Ovary (tissue), 9 donors: ENCODE measurements around the gene MICAL2. TPM values are rescaled to one million over a fixed set of nuclear protein-coding genes. Genes with fewer than 3 reads are reported as not detected.
A peak's percentile ranks its signal among the peaks of the same experiment; 100 is the strongest.

Experiments
- DNase-seq, 5 donors: peaks; one replicate each; pipeline ENCODE4 v3.0.0-alpha.2; 2019 to 2020
- H3K27ac ChIP-seq, 2 donors: fragments of 200-600 bp; one replicate each; pipeline versions ENCODE4 v1.5.1 to v1.8.0; 2019 to 2022
- H3K27me3 ChIP-seq: fragments of 200-600 bp; one replicate; pipeline ENCODE4 v1.8.0; 2022
- H3K36me3 ChIP-seq: fragments of 200-600 bp; sonication (generic); one replicate; pipeline ENCODE4 v1.5.1; 2019
- H3K4me1 ChIP-seq: one replicate; pipeline ENCODE4 v1.8.1; 2013; ENCODE audit warnings: mild to moderate bottlenecking, moderate library complexity; ENCODE audit not compliant: insufficient read depth
- H3K4me3 ChIP-seq: fragments of 200-600 bp; sonication (generic); one replicate; pipeline ENCODE4 v1.5.1; 2017
- H3K9me3 ChIP-seq, 2 donors: fragments of 200-600 bp in 1 of 2; sonication (generic) in 1 of 2; one replicate each; pipeline versions ENCODE4 v1.5.1 to v1.8.1; 2013 to 2019; ENCODE audit warnings: mild to moderate bottlenecking in 1 of 2, moderate library complexity in 1 of 2
- CTCF ChIP-seq, 3 donors: fragments of 450-650 bp in 2 of 3; fragments of 200-600 bp in 1 of 3; IDR thresholded peaks; one replicate each; pipeline versions ENCODE4 v1.5.1 to v1.8.0; 2016 to 2022; ENCODE audit warnings: antibody characterized with exemption in 3 of 3, mild to moderate bottlenecking in 1 of 3
- EP300 ChIP-seq: sonication (generic); formaldehyde crosslinking; IDR thresholded peaks from one replicate; pipeline ENCODE4 v1.6.1; 2017; ENCODE audit warnings: antibody characterized with exemption
- POLR2A ChIP-seq: fragments of 450-650 bp; IDR thresholded peaks from one replicate; pipeline ENCODE4 v1.6.1; 2017; ENCODE audit warnings: antibody characterized with exemption, mild to moderate bottlenecking, moderate library complexity
- WGBS, 3 donors: extraction: QIAGEN DNeasy Blood & Tissue Kit in 1 of 3; methylation state at CpG; one replicate each; pipeline versions ENCODE4 v1.1.5 to v1.1.7; 2013 to 2017; 5-methylcytosine and 5-hydroxymethylcytosine counted together
- intact Hi-C, 4 donors: fragments of 100-400 bp; cut with DNase I; formaldehyde crosslinking; loops; one replicate each; pipeline versions ENCODE4 v1.11.0 to v1.15.1; 2022 to 2023
- polyA plus RNA-seq, 2 donors: library from polyadenylated mRNA; stranded (reverse); fragments of 200-250 nt in 1 of 2; fragments of 350-450 nt in 1 of 2; fragmentation: Illumina TruSeq in 1 of 2; extraction: RNeasy Lipid Tissue Mini Kit (QIAGEN cat#74804) in 1 of 2; gene quantifications; one replicate each; pipeline ENCODE4 v1.2.3, GENCODE V29; 2013 to 2014
- total RNA-seq, 7 donors: library from RNA; depleted of rRNA in 2 of 7; stranded (reverse); fragments of >200 nt in 2 of 7; fragmentation: NEBNext Ultra II Directional in 3 of 7; extraction: Animal tissue kit (Norgen Biotek cat#: 25700) in 3 of 7; gene quantifications; one replicate each; pipeline versions ENCODE4 v1.1.0 to v1.2.4, GENCODE V29; 2016 to 2023
- donor health status: DM: no; HTN: no; CAD: no; lungs with moderate emphysema.
- donor health status: DM: no; HTN: no; CAD: no.
- donor health status: Bipolar disorder and iron deficiency.
- donor health status: DM: yes; HTN: yes; CAD: no.
- donor health status: DM: no; HTN: no; CAD: no.
- donor health status: DM: yes; HTN: yes; CAD: no.

MICAL2 gene
- total and polyA plus RNA-seq, 9 donors: 10.7 to 73.6 (median 32.5) TPM

- Histone ChIP-seq H3K27ac (no peak overlapping the region), H3K27me3 (no peaks in the 10 kb centered on the region), H3K36me3 (no peaks in the 10 kb centered on the region), H3K4me3 (no peak overlapping the region), H3K9me3 (no peaks in the 10 kb centered on the region), H3K4me1 (peaks cover 5% of the 10 kb centered on the region)
- 91 to 93% (median 91%) methylated on average over 15 of the region's 15 CpGs for WGBS, 3 donors
- TF ChIP-seq EP300 (no peak), POLR2A (no peak), CTCF (IDR thresholded peaks at IDR 0.05) (no peak)
- no peak for DNase-seq
- intact Hi-C loops: loop anchor here (2.0 to 10.0 kb wide), 5 partner anchors 232 to 476 kb away; no protein-coding TSS in a partner anchor
Observed at GRCh38 chr11:12280838-12281565, 170.6 kb downstream of the MICAL2 start.

- peak; percentile 14 for TF ChIP-seq POLR2A
- no peak for TF ChIP-seq EP300
- peak; percentile 86 to 98 (median 97) for TF ChIP-seq CTCF (IDR thresholded peaks at IDR 0.05)
- Histone ChIP-seq H3K4me1 (peaks cover 5% of the 10 kb centered on the region), H3K9me3 (no peaks in the 10 kb centered on the region), H3K36me3 (no peaks in the 10 kb centered on the region), H3K27me3 (no peaks in the 10 kb centered on the region), H3K4me3 (no peak overlapping the region), H3K27ac (no peak overlapping the region)
- peak; percentile 70 to 89 (median 87) for DNase-seq
- 25 to 27% (median 27%) methylated on average over 12 of the region's 12 CpGs for WGBS, 3 donors
- intact Hi-C loops: loop anchor here (2.0 to 10.0 kb wide), 5 partner anchors 233 to 477 kb away; no protein-coding TSS in a partner anchor
Observed at GRCh38 chr11:12281571-12282478, 171.4 kb downstream of the MICAL2 start.

GRCh38 chr11:12282676-12283075 is 172.3 kb downstream of the MICAL2 start:
- Histone ChIP-seq H3K27me3 (no peaks in the 10 kb centered on the region), H3K36me3 (no peaks in the 10 kb centered on the region), H3K4me1 (peaks cover 11% of the 10 kb centered on the region), H3K9me3 (no peaks in the 10 kb centered on the region), H3K27ac (no peak overlapping the region), H3K4me3 (no peak overlapping the region)
- no peak for DNase-seq
- intact Hi-C loops: loop anchor here in 2 of 4 donors (5.0 to 10.0 kb wide), 3 partner anchors 348 to 478 kb away; no protein-coding TSS in a partner anchor
- WGBS, 3 donors: 86 to 93% (median 87%) methylated on average over 6 of the region's 6 CpGs
- TF ChIP-seq EP300 (no peak), POLR2A (no peak)

GRCh38 chr11:12284316-12285050 is 174.1 kb downstream of the MICAL2 start:
- intact Hi-C loops: loop anchor here in 2 of 4 donors (5.0 to 10.0 kb wide), 3 partner anchors 350 to 480 kb away; no protein-coding TSS in a partner anchor
- DNase-seq: no peak

More at GRCh38 chr11:12284316-12285050, 174.1 kb downstream of the MICAL2 start:
- no peak for TF ChIP-seq POLR2A
- TF ChIP-seq CTCF (IDR thresholded peaks at IDR 0.05): no peak
- TF ChIP-seq EP300: no peak
- Histone ChIP-seq H3K4me1 (peaks cover 14% of the 10 kb centered on the region), H3K36me3 (no peaks in the 10 kb centered on the region), H3K27me3 (no peaks in the 10 kb centered on the region), H3K9me3 (no peaks in the 10 kb centered on the region), H3K27ac (no peak overlapping the region), H3K4me3 (no peak overlapping the region)
- WGBS, 3 donors: 22 to 32% (median 30%) methylated on average over 4 of the region's 4 CpGs
